COLO829 (cell line): Measurements from ENCODE around the gene CNTNAP4.

Experiments
- DNase-seq: peaks from one replicate; pipeline ENCODE4 v3.0.0; 2012; ENCODE audit warnings: low spot score

CNTNAP4 gene

DNA sequence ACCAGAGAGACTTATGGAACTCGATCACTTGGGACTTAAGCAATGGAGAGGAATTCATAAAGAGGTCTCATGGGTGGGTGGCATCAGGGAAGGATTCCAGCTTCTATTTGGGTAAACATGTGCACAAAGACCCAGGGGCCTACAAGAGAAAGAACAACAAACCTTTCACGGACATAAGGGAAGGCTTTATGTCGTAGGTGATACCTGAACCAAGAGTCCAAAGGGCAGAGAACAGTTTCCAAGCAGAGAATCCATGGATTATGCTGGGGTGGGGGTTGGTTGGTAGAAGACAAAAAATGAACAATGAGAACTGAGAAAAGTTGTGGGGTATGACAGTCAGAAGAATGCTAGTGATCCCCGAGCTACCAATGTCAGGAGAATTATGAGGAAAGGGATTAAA lies 119.8 kb downstream of the CNTNAP4 start:
- no peak for DNase-seq

DNA sequence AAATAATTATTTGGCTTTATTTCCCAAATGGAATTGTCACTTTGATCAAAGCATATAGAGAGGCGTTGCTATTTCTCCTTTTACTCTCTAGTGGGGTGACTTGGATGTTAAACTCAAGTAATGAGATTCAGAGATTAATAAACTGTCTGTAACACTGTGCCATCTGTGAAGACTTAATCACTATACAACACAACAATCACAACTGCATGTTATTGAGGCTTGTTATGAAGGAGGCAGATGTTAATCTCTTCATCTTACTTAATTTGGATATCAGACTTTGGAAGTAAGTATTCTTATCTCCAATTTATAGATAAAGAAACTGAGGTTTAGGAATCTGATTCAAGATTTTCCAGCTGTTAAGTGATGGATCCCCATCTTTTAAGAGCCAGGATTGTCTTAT lies 132.5 kb downstream of the CNTNAP4 start:
- no peak for DNase-seq

DNA sequence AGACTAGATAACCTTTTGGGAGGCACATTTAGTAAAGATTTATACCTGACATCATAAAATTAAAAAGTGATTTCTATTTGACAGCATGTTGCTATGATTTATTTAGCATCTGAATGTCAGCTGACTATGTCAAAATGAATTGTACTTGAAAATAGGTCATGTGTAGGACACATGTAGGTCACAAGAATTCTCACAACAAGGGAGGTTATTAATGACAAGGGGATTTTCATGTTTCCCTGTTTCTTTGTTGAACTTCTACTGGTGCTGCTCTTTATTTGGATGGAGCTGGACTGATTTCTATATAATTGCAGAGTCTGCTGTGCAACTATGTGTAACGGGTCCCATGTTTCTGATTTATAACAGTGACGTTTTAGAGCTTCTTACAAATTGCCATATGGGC lies 144.4 kb downstream of the CNTNAP4 start:
- DNase-seq: no peak

DNA sequence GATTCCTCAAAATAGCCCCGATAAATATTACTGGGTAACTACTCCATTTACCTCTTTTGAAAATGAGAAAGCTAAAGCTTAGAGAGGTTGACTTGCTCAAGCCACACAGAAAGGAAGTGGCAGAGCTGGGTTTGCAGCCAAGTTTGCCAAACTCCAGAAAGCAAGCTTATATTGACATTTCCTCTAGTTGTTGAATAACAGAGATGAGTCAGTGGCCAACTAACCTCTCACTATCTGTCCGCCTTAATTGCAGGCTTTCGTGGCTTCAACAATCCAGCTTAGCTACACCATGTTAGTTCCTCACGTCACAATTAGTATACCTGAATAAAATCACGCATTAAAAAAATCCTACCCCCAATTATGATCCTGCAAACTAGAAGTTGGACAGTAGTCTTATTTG lies 151.7 kb downstream of the CNTNAP4 start:
- peak; percentile 1 for DNase-seq

DNA sequence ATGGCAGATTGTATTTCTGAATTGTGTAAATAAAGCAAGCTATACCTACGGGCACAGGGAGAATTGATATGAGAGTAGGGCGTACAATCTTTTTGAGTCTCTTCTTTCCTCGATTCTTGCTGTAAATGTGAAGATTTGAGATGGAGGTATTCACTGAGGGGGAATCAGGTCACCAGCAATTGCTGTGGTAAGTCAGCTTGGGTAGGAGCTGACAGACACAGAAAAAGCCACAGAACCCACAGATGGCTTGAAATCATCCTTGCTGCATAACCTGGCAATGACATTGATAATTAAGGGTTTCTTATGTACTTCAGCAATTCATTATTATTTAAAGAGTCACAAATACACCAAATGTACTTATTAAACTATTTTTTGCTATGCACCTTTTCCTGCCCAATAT lies 164.2 kb downstream of the CNTNAP4 start:
- no peak for DNase-seq

DNA sequence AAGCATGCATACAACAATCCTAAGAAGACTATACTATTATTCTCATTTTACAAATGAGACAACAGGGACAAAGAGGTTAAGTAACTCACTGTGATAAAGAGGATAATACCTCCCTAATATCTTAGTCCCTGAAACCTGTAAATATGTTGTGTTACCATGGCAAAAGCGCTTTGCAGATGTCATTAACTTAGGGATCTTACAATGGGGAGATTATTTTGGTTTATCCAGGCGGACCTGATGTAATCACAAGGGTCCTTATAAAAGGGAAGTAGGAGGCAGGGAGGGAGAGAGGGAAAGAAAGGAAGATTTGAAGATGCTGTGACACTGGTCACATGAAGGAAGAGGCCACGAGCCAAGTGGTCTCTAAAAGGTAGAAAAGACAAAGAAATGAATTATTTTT lies 164.7 kb downstream of the CNTNAP4 start:
- DNase-seq: peak; percentile 0

DNA sequence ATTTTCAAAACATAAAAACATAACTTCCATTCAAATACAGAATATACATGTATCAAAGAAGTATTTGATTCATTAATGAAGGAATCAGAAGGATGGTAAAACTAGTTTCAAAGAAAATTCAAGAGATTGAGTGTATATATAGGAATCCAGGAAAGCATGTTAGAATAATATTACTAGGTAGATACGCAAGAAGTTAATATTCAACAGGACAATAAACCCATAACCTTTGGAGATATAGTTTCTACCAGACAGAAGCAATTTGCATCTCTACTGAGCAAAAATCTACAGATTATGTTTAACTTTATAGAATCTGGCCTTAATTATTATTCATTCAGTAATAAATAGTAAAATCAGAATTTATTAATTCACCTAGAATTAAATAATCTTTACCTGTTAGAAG lies 166.8 kb downstream of the CNTNAP4 start:
- DNase-seq: no peak

DNA sequence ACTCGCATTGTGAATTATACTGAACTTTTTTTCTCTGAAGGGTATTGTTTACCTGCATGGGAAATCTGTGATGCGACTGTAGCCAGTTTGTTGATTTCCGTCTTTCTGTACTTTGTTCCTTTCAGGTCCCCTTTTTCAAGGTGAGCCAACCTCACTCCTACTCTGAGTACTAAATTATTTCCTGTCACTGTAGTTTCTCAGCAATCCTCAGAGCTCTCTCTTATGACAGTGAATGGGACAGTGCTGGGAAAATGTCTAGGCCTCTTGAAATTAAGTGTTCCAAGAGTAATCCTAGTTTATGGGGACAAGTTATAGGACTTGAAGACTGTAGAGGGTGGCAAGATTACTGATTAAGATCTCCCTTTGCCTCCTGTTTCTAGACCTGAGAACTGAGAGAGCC lies 167.6 kb downstream of the CNTNAP4 start:
- no peak for DNase-seq

DNA sequence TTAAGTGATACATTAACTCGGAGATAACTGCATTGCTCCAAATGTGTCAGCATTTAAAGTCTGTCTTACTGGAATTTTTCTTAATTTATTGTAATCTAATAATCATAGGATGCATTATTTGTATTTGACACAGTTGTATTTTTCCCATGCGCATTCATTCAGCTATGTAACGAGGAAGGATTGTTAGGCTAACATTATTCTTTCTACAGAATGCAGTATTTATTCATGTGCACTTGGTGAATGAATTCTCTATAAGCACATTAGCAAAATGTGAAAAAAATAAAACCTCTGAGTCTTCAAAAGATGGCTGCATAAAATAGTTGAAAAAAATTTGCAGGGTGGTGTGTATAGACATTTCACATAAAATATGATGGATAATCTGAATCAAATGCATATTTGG lies 168.6 kb downstream of the CNTNAP4 start:
- DNase-seq: no peak

DNA sequence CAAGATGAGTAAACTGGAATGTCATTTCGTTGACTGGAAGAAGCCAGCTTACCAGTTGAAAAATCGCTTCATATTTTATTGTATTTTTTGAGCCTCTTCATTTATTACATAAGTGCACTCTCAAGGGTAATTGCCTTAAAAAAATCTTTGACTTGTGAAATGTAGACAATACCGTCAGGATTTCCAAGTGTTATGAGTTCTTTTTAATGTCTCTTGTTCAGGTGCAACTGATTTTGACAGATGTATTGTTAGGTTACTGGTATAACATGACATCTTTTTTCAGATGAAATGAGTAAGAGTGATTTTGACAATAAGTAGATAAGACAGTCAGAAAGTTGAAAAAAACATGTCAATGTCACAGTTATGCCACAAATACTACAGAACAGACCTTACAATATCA lies 169.1 kb downstream of the CNTNAP4 start:
- DNase-seq: no peak

DNA sequence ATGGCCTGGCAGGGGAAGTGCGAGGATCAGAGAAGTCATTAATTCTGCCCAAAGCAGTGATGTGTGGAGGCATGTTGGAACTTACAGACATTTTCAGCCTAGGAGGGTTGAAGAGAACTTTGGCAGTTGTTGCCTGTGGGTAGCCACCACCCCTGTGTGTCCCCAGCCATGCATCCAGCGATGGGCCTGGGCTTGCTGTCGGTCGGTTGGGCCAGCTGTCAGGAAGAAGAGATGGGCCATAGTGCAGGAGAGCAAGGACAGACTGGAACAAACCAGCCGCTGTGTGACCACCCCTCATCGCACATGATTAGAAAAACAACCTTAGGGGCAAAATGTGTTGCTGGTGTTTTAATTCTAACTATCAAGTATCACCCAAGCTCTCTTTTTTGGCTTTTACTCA lies 173.7 kb downstream of the CNTNAP4 start:
- DNase-seq: no peak

DNA sequence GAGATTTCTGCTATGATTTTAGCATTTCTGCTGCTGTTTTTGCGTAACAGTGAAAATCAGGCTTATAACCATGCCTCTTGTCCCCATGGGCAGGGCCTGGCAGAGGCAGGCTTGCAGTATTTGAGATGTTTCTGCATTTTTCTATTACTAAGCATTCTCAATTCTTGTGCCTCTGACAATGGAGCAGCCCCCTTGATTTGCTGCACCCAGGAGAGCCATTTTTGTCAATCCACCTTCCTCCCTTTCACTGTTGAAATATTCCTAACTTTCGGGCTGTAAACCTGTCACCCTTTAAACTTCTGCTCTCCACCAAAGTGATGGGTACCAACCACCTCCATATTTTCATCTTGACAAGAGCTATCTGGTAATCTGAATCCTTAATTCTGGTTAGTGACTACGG lies 178.1 kb downstream of the CNTNAP4 start:
- no peak for DNase-seq

DNA sequence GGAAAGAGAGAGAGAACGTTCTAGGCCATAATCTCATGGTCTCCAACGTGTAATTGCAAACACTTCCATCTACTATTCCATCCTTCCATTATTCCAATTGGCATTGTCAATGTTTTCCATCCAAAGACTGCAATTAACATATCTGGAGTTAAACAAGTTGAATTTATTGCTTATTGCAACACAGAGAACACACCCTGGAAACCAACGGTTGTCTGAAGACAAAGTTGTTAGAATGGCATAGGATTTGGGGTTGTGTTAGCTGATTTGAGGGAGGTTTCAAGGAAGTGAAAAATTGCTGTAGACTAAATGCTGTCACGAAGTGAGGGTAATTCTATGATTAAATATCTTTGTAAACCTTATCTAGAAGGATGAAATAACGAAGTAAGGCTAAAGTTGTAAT lies 178.8 kb downstream of the CNTNAP4 start:
- DNase-seq: no peak

DNA sequence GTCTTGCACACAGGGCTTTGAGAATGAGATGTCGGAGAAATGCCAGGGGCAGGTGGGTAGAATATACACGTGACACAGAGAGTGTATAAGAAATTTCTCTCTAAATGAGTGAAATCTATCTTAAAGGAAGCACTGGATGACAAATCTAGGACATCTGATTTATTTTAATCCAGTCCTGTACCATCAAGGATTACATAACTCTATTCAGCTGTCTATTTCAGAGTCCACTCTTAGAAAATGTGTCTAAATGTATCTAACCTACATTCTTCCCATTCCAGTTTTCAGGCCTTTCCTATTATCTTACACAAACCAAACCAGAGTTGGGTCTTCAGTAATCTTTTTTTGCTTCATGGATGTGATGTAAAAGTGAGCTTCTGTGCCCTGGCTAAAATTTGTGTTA lies 181.9 kb downstream of the CNTNAP4 start:
- DNase-seq: no peak

DNA sequence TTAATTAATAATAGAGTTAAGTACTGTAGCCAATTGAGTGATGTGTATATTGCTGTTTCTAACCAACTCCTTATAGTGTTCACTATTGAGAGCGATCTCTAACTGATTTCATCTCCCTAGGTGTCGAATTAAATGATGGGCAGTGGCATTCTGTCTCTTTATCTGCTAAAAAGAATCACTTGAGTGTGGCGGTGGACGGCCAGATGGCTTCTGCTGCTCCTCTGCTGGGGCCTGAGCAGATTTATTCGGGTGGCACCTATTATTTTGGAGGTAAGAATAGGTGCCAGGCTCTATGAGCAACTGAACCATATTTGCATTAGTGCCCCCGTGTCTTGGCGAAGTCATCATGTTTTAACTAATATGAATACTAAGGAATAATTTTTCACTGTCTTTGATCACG lies 184.6 kb downstream of the CNTNAP4 start:
- DNase-seq: no peak

DNA sequence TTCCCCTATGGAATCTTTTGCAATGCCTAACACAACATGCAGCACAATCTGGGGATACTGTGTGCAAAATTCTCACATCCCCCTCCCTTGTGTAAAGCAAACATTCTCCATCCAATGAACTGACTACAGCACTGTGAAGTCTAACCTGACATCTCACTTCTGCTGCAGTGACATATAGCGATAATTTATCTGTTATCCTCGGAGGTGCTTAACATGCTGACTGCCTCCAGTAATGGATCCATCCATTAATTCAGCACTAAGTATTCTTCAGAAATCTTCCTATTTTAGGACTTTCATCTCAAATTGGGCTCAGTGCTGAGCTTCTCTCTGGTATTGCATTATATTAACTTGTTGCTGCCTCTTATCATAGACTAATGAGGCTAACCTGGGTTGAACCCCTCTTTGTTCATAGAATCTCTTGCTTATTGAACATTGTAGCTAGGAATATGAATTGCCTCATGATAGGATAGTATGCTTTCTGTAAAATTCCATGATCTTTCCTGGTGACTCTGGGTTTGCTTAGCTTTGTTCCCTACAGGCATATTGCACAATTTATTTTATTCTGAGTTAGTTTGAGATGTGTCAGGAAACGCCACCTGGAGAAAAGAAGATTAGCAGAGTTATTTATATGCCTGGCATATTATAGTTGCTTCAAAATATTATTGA lies 187.9 kb downstream of the CNTNAP4 start:
- no peak for DNase-seq

DNA sequence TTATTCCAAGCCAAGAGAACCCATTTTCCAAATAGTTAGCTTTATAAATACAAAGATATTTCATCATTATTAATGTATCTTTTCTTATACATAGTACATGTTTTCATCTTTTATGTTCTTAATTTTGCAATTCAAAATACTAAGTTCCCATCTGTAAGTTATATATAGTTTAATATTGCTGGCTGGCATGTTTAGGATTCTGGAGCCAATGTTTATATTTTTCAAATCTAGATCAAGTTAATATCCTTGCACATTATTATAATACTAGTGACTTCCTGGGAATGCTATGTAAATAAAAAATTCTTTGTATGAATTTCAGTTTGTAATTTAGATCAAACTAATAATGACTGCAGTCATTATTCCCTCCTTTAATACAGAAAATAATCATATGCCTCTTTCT lies 189.7 kb downstream of the CNTNAP4 start:
- no peak for DNase-seq

DNA sequence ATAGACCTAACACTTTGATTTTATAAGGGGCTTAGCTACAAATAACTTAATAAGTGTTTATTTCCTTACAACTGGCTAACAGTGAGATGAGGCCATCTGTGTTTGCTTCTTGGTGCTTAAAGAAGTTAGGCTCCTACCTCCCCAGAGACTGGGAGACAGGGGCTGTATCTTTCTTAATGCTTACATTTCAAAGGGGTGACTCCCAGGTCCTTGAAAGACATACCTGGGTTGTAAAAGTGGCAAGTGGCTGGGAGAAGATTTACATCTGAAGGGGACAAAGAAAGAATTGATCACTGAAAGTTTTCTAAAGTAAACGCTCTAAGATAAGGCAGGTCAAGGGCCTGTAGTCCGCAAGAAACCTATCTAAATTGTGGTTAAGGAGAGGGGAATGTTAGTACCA lies 196.8 kb downstream of the CNTNAP4 start:
- no peak for DNase-seq

DNA sequence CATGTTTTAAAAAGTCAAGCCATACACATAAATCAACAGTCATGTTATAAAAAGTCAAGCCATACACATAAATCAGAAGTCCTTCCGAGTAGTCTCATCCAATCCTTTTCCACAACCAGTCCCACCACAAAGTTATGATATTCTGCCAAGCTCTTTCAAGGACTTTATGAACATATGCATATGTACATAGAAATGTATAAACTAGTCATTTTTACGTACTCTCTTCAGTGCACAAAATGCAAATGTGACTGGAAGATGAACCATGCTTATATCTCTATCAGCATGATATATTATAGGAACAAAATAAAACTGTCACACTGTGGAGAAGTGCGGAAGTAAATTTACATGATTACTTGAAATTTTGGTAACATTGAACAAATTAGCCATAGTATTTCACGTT lies 200.9 kb downstream of the CNTNAP4 start:
- DNase-seq: no peak

DNA sequence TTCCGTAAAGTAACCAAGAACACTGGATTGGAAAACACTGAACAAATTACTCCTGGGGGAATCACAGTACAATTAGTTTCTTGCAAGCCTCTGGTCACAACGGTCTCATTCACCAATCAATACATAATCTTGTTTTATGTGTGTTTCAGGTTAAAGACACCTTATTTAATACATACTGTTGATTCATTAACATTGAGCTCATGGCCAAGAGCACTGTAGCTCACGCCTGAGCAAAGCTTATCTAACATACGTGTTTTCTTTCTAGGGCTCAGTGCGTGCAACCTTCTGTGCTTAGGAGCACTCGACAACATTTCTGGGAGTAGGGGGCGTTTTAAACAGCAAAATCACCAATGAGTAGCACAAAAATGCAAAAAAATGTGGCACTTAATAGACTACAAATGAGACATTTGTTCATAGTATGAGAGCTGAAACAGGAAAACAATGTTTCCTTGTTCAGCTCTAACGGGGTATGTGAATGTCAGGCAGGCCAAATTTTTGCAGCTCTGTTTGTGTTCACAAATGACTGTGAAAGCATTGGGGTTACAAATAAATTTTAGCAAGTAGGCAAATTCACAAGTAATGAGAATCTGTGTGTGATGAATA lies 206.2 kb downstream of the CNTNAP4 start:
- peak; percentile 64 for DNase-seq

DNA sequence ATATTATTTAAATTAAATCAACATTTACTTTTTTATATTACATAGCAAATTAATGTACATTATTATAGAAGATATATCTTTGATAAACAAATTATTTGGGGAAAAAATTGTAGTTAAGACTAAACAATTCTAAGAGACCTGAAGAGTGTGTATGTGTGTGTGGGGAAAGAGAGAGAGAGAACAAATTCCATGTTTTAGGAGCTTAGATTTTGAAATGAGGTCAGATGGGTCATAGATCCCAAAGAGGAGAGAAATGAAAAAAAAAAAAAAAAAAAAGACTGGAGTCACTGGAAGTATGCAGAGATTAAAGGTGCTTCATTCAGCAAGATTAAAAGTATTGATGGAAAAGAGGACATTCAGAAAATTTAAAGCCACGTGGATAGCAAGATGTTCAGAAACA lies 206.8 kb downstream of the CNTNAP4 start:
- no peak for DNase-seq

DNA sequence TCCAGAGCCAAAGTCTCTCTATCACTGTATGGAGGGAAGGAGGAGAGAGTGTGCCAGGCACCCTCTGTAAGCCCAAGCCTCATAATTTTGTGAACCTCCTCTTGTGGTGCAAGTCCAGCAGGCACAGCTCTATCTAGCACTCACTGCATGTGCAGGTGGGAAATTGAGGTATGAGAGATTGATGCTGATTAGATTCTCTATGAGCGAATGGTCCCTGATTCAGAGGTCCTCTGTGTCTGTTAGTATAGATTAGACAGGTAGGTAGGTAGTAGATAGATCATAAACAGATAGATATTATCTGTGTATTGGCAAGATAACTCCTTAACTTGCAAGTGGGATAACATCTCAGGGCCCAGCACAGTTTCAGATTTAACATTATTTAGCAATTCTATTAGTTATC lies 209.5 kb downstream of the CNTNAP4 start:
- no peak for DNase-seq

DNA sequence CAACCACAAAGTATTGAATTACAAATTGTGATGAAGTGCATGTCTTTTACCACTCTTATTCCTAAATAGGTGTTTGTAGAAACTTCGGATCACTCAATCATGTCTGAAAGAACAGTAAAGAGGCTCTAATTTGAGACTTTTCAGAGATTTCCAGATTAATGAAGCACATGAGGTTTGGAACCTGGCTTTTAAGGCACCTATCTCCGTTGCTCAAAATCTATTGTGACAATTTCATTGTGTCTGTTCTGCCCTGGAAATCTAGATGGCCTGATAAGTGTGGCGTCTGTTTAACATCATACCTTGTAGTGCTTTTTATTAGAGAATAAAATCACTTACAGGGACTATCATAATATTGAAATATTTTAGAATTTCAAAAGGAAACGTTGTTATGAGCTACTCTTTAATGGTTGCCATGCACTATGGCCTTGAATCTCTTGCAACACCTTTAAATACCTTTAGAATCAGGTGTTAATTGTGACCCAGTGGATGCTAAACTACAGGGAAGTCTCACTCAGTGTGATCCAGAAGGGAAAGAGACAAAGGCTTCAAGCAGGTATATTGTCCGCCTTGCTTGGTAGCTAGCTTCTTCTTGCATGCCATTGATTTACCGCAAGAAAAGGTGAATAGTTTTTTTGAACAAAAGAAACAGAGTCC lies 210.3 kb downstream of the CNTNAP4 start:
- DNase-seq: no peak

DNA sequence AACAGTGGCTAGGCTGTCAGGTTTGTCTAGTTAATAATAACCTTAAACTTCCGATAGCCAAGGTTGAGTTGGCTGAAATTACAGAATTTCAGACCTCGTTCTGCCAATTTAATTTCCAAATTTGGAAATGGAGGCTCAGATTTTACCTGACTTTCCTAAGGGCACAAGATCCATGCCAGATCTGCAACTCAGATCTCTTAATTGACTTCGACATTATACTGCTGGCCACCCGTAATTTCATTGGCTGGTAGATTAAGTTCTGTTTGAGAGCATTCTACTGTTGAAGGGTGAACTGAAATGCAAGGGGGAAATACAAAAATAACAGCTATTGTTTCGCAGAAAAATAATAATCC lies 210.8 kb downstream of the CNTNAP4 start:
- DNase-seq: no peak
